ENCODE results near the gene RAPSN.

DNA sequence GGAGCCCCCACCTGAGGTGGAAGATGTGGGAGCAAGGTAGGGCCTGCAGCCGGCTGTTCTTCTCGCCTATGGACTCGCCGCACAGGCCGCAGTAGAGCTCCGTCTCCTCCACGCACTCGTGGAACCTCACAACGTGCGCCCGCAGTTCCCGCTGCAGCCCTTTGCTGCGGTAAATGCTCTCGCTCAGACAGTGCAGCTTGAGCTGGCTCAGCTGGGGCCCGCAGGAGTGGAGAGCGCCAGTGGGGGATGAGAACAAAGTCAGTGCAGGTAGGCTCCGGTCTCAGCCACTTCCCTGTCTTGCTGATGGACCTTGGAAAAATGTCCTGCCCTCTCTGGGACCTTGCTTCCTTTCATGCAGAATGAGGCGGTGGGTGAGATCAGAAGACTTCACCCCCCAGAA is 10.2 kb downstream of the RAPSN start:
- TF ChIP-seq TAF1 (IDR thresholded peaks at IDR 0.05; ENCODE audit: low read depth, low read length) = no peak
- TF ChIP-seq, protein P1, sequence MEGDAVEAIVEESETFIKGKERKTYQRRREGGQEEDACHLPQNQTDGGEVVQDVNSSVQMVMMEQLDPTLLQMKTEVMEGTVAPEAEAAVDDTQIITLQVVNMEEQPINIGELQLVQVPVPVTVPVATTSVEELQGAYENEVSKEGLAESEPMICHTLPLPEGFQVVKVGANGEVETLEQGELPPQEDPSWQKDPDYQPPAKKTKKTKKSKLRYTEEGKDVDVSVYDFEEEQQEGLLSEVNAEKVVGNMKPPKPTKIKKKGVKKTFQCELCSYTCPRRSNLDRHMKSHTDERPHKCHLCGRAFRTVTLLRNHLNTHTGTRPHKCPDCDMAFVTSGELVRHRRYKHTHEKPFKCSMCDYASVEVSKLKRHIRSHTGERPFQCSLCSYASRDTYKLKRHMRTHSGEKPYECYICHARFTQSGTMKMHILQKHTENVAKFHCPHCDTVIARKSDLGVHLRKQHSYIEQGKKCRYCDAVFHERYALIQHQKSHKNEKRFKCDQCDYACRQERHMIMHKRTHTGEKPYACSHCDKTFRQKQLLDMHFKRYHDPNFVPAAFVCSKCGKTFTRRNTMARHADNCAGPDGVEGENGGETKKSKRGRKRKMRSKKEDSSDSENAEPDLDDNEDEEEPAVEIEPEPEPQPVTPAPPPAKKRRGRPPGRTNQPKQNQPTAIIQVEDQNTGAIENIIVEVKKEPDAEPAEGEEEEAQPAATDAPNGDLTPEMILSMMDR (IDR thresholded peaks at IDR 0.05; ENCODE audit: control extremely low read depth in 1 of 3, insufficient read depth in 1 of 3, low read depth in 1 of 3, low read length in 3 of 3) = no peak
- no peak for TF ChIP-seq POLR2A (IDR thresholded peaks at IDR 0.05; ENCODE audit: control extremely low read depth in 1 of 2, low read depth in 2 of 2, low read length in 2 of 2)
- 0 out of 2 replicates have a peak, but pooled peaks have one; percentile 14 for TF ChIP-seq KDM1A (IDR thresholded peaks at IDR 0.05; ENCODE audit: borderline replicate concordance, low read length)
- TF ChIP-seq BRCA1 (IDR thresholded peaks at IDR 0.05; ENCODE audit: low read depth, low read length) = no peak
- no peak for TF ChIP-seq POLR2AphosphoS5 (IDR thresholded peaks at IDR 0.05; ENCODE audit: low read depth, low read length)
- no peak for TF ChIP-seq CBX8 (IDR thresholded peaks at IDR 0.05; ENCODE audit: borderline replicate concordance, low read depth, low read length)
